PC-9 (cell line): ENCODE results near the gene KCNK10. TPM values are rescaled to one million over a fixed set of nuclear protein-coding genes. Genes with fewer than 3 reads are reported as not detected.

Experiments used
- BruUV-seq: library from RNA; stranded (reverse); fragments of 400-500 nt; replicated peaks from 2 replicates; lab custom pipeline; 2021; lab: Mats Ljungman, UMichigan
- CTCF ChIA-PET: fragments of 300-600 bp; sonication (Branson Sonifier 250); formaldehyde crosslinking; loops from one replicate; lab custom pipeline; 2022; ENCODE audit warnings: antibody characterized with exemption; lab: Charles Lee
- POLR2A ChIA-PET: fragments of 300-600 bp; sonication (Branson Sonifier 250); formaldehyde crosslinking; loops from one replicate; lab custom pipeline; 2022; ENCODE audit warnings: antibody characterized with exemption; ENCODE audit not compliant: unreplicated experiment; lab: Charles Lee
- DNase-seq, 2 experiments: peaks; one replicate each; pipeline versions ENCODE4 v3.0.0 to v3.0.0-alpha.2; 2015 to 2022; ENCODE audit warnings: mixed read lengths in 1 of 2
- H2AFZ ChIP-seq: fragments of 200-600 bp; sonication (generic); 2 replicates; pipeline ENCODE4 v1.8.1; 2017; ENCODE audit warnings: antibody characterized with exemption
- H3F3A ChIP-seq: fragments of 200-600 bp; sonication (generic); 2 replicates; pipeline ENCODE4 v1.8.1; 2017; ENCODE audit warnings: antibody characterized with exemption, mild to moderate bottlenecking, low read depth; ENCODE audit not compliant: insufficient read depth
- H3K27ac ChIP-seq: fragments of 200-600 bp; sonication (generic); 2 replicates; pipeline ENCODE4 v1.6.1; 2016; ENCODE audit warnings: mixed run types
- H3K27me3 ChIP-seq: fragments of 200-600 bp; sonication (generic); 2 replicates; pipeline ENCODE4 v1.6.1; 2016; ENCODE audit warnings: low read depth, mixed run types; ENCODE audit not compliant: insufficient read depth
- H3K36me3 ChIP-seq: fragments of 200-600 bp; sonication (generic); 2 replicates; pipeline ENCODE4 v1.6.1; 2016; ENCODE audit warnings: low read depth, mixed run types
- H3K4me1 ChIP-seq: fragments of 200-600 bp; sonication (generic); replicated peaks from 2 replicates; pipeline ENCODE4 v1.6.1; 2016; ENCODE audit warnings: mixed run types; ENCODE audit not compliant: insufficient read depth
- H3K4me2 ChIP-seq: fragments of 200-600 bp; sonication (generic); 2 replicates; pipeline ENCODE4 v1.6.1; 2017; ENCODE audit warnings: mixed run types
- H3K4me3 ChIP-seq: fragments of 200-600 bp; sonication (generic); 2 replicates; pipeline ENCODE4 v1.6.1; 2016; ENCODE audit warnings: mixed run types
- H3K79me2 ChIP-seq: fragments of 200-600 bp; sonication (generic); 2 replicates; pipeline ENCODE4 v1.6.1; 2017; ENCODE audit warnings: low read depth, mixed run types
- H3K9me2 ChIP-seq: fragments of 200-600 bp; sonication (generic); 2 replicates; pipeline ENCODE4 v1.8.1; 2017; ENCODE audit warnings: mild to moderate bottlenecking; ENCODE audit not compliant: insufficient read depth
- H3K9me3 ChIP-seq: fragments of 200-600 bp; sonication (generic); 2 replicates; pipeline ENCODE4 v1.8.1; 2016; ENCODE audit warnings: low read depth; ENCODE audit not compliant: insufficient read depth
- H4K20me1 ChIP-seq: fragments of 200-600 bp; sonication (generic); 2 replicates; pipeline ENCODE4 v1.8.1; 2017; ENCODE audit not compliant: insufficient read depth
- CTCF ChIP-seq: fragments of 200-600 bp; sonication (generic); conservative IDR thresholded peaks from 2 replicates; pipeline ENCODE4 v1.6.1; 2017; ENCODE audit warnings: mixed run types, antibody characterized with exemption, mild to moderate bottlenecking, moderate library complexity
- EZH2 ChIP-seq: fragments of 200-600 bp; sonication (generic); IDR thresholded peaks from 2 replicates; pipeline ENCODE4 v1.8.0; 2017; ENCODE audit warnings: antibody characterized with exemption, low read depth
- intact Hi-C: fragments of 100-400 bp; cut with micrococcal nuclease; formaldehyde crosslinking; loops from one replicate; pipeline ENCODE4 v1.10.0; 2022; ENCODE audit not compliant: unreplicated experiment
- total RNA-seq: library from RNA; stranded (reverse); gene quantifications from 2 replicates; pipeline ENCODE4 v1.2.3, GENCODE V29; 2021

Gene KCNK10
- total RNA-seq, 1 experiment from 2014 or later: not detected

GRCh38 chr14:88196116-88196890, 126.8 kb downstream of the KCNK10 start:
- ChIA-PET CTCF (no interaction called here), POLR2A (no interaction called here)
- no peaks in the 10 kb centered on the region for H3K9me2 ChIP-seq
- H3F3A ChIP-seq: no peaks in the 10 kb centered on the region
- H3K4me2 ChIP-seq: no peak overlapping the region
- no peaks in the 10 kb centered on the region for H3K4me1 ChIP-seq
- TF ChIP-seq CTCF (no peak), EZH2 (no peak)
- intact Hi-C loops: loop anchor here (2.0 kb wide), 1 partner anchor 16 kb away; no protein-coding TSS in a partner anchor
- BruUV-seq: no TSS peak
- no peak overlapping the region for H3K4me3 ChIP-seq
- no peaks in the 10 kb centered on the region for H3K9me3 ChIP-seq
- H4K20me1 ChIP-seq: no peaks in the 10 kb centered on the region
- no peak overlapping the region for H3K27ac ChIP-seq
- no peaks in the 10 kb centered on the region for H3K36me3 ChIP-seq
- DNase-seq: no peak
- peaks cover 50% of the 10 kb centered on the region for H3K27me3 ChIP-seq
- no peaks in the 10 kb centered on the region for H3K79me2 ChIP-seq
- no peak overlapping the region for H2AFZ ChIP-seq

GRCh38 chr14:88195676-88196075, 127.4 kb downstream of the KCNK10 start:
- Histone ChIP-seq H3K27me3 (peaks cover 50% of the 10 kb centered on the region), H3K9me3 (no peaks in the 10 kb centered on the region), H3K36me3 (no peaks in the 10 kb centered on the region), H3K27ac (no peak overlapping the region), H2AFZ (no peak overlapping the region), H3K4me3 (no peak overlapping the region), H3F3A (no peaks in the 10 kb centered on the region), H3K4me2 (no peak overlapping the region), H3K4me1 (no peaks in the 10 kb centered on the region), H3K79me2 (no peaks in the 10 kb centered on the region), H4K20me1 (no peaks in the 10 kb centered on the region), H3K9me2 (no peaks in the 10 kb centered on the region)
- CTCF ChIA-PET: no interaction called here
- POLR2A ChIA-PET: no interaction called here
- no peak for DNase-seq
- TF ChIP-seq CTCF (no peak), EZH2 (no peak)
- intact Hi-C loops: loop anchor here (2.0 kb wide), 1 partner anchor 15 kb away; no protein-coding TSS in a partner anchor
- no TSS peak for BruUV-seq

DNA sequence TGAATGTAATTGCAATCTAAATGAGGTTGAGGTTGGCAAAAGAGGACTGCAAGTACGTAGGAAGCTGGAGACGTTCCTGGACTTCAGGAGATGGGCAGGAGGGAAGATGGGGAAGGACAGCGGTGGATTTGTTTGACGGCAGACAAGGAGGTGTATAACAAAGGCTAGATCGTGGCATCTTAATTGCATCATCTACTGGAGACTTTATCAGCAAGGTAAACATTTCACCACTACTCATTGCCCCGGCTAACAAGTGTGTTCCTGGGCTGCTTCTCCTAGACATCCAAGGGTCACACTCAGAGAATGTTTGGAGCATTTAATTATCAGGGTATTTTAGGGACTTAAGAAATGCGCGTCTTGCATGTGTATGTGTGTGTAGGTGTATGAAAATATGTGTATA, 128.5 kb downstream of the KCNK10 start:
- Histone ChIP-seq H3K79me2 (no peaks in the 10 kb centered on the region), H3K4me2 (no peak overlapping the region), H3F3A (no peaks in the 10 kb centered on the region), H3K27me3 (peaks cover 50% of the 10 kb centered on the region), H2AFZ (no peak overlapping the region), H3K9me2 (no peaks in the 10 kb centered on the region), H3K9me3 (no peaks in the 10 kb centered on the region), H3K4me1 (no peaks in the 10 kb centered on the region), H3K27ac (no peak overlapping the region), H4K20me1 (no peaks in the 10 kb centered on the region), H3K4me3 (no peak overlapping the region), H3K36me3 (no peaks in the 10 kb centered on the region)
- CTCF ChIA-PET: no interaction called here
- TF ChIP-seq EZH2: no peak
- TF ChIP-seq CTCF: no peak
- BruUV-seq: no TSS peak
- intact Hi-C loops: no loop called here
- POLR2A ChIA-PET: no interaction called here
- no peak for DNase-seq
